MCF 10A (cell line): ENCODE data around the gene LTO1. TPM values are rescaled to one million over a fixed set of nuclear protein-coding genes. Genes with fewer than 3 reads are reported as not detected.

ENCODE experiments used
- BruUV-seq: library from RNA; stranded (reverse); fragments of 400-500 nt; replicated peaks from 2 replicates; lab custom pipeline; 2021; lab: Mats Ljungman, UMichigan
- CTCF ChIA-PET: fragments of 300-600 bp; sonication (Branson Sonifier 250); formaldehyde crosslinking; extraction: SDS; loops from one replicate; lab custom pipeline; 2021; ENCODE audit warnings: antibody characterized with exemption, inconsistent platforms; lab: Yijun Ruan, JAX
- POLR2A ChIA-PET: fragments of 300-600, 350-650 bp; sonication (Branson Sonifier 250); formaldehyde crosslinking; extraction: SDS; loops from one replicate; lab custom pipeline; 2020; ENCODE audit warnings: antibody characterized with exemption, inconsistent platforms; lab: Yijun Ruan, JAX
- DNase-seq: peaks from one replicate; pipeline ENCODE4 v3.0.0-alpha.2; 2018; ENCODE audit not compliant: unreplicated experiment
- H3K27ac Mint-ChIP-seq: one replicate; pipeline ENCODE4 v1.8.0; 2022; ENCODE audit warnings: mild to moderate bottlenecking, low read depth, mixed read lengths; ENCODE audit not compliant: unreplicated experiment
- H3K27me3 Mint-ChIP-seq: one replicate; pipeline ENCODE4 v1.8.0; 2022; ENCODE audit warnings: mixed read lengths; ENCODE audit not compliant: insufficient read depth, unreplicated experiment
- H3K36me3 Mint-ChIP-seq: one replicate; pipeline ENCODE4 v1.8.0; 2022; ENCODE audit warnings: mild to moderate bottlenecking, moderate library complexity, mixed read lengths; ENCODE audit not compliant: insufficient read depth, unreplicated experiment
- H3K4me1 Mint-ChIP-seq: one replicate; pipeline ENCODE4 v1.8.0; 2022; ENCODE audit warnings: mixed read lengths; ENCODE audit not compliant: insufficient read depth, unreplicated experiment
- H3K4me3 Mint-ChIP-seq: one replicate; pipeline ENCODE4 v1.8.0; 2022; ENCODE audit warnings: mild to moderate bottlenecking, moderate library complexity, mixed read lengths; ENCODE audit not compliant: unreplicated experiment
- H3K9me3 Mint-ChIP-seq: one replicate; pipeline ENCODE4 v1.8.0; 2022; ENCODE audit warnings: mixed read lengths; ENCODE audit not compliant: unreplicated experiment
- CTCF ChIP-seq: fragments of 200-600 bp; IDR thresholded peaks from one replicate; pipeline ENCODE4 v1.8.0; 2022; ENCODE audit warnings: antibody characterized with exemption, mild to moderate bottlenecking; ENCODE audit not compliant: unreplicated experiment
- intact Hi-C: fragments of 100-400 bp; cut with micrococcal nuclease; formaldehyde crosslinking; loops from 2 replicates; pipeline ENCODE4 v1.14.1; 2022
- total RNA-seq: library from RNA; stranded (reverse); gene quantifications from 2 replicates; pipeline ENCODE4 v1.2.3, GENCODE V29; 2022

The LTO1 gene
- total RNA-seq, 1 experiment from 2014 or later = 34.2 TPM

- H3K27ac Mint-ChIP-seq = no peak overlapping the region
Measured at GRCh38 chr11:69705901-69706787, 31.0 kb upstream of the LTO1 start.

GRCh38 chr11:69705351-69705811 is 30.2 kb upstream of the LTO1 start:
- CTCF ChIA-PET = interaction anchor here (0.7 kb wide), 1 partner anchor 213 kb away, joined by 3 read pairs; no protein-coding TSS in a partner anchor
- intact Hi-C loops = no loop called here
- POLR2A ChIA-PET = no interaction called here
- Mint-ChIP-seq H3K36me3 (no peaks in the 10 kb centered on the region), H3K27me3 (no peaks in the 10 kb centered on the region), H3K4me3 (no peak overlapping the region), H3K27ac (no peak overlapping the region), H3K4me1 (peaks cover 10% of the 10 kb centered on the region), H3K9me3 (no peaks in the 10 kb centered on the region)
- no peak for DNase-seq
- no peak for TF ChIP-seq CTCF
- no TSS peak for BruUV-seq

More at GRCh38 chr11:69705901-69706787, 31.0 kb upstream of the LTO1 start:
- intact Hi-C loops = no loop called here
- no peak for DNase-seq
- Mint-ChIP-seq H3K4me3 (no peak overlapping the region), H3K9me3 (no peaks in the 10 kb centered on the region), H3K36me3 (no peaks in the 10 kb centered on the region), H3K27me3 (no peaks in the 10 kb centered on the region), H3K4me1 (peaks cover 10% of the 10 kb centered on the region)
- no TSS peak for BruUV-seq
- no peak for TF ChIP-seq CTCF
- ChIA-PET POLR2A (no interaction called here), CTCF (no interaction called here)

- no TSS peak for BruUV-seq
- DNase-seq = no peak
- Mint-ChIP-seq H3K27ac (no peak overlapping the region), H3K27me3 (no peaks in the 10 kb centered on the region), H3K4me3 (no peak overlapping the region), H3K4me1 (peaks cover 10% of the 10 kb centered on the region), H3K36me3 (no peaks in the 10 kb centered on the region), H3K9me3 (no peaks in the 10 kb centered on the region)
- ChIA-PET CTCF (interaction anchor here (0.7 kb wide), 1 partner anchor 214 kb away, joined by 3 read pairs; no protein-coding TSS in a partner anchor), POLR2A (no interaction called here)
- TF ChIP-seq CTCF = no peak
- intact Hi-C loops = no loop called here
Measured at GRCh38 chr11:69704508-69705253, 29.5 kb upstream of the LTO1 start.
